Liver (tissue), 9 donors: ENCODE measurements around the gene ST3GAL3. TPM values are rescaled to one million over a fixed set of nuclear protein-coding genes. Genes with fewer than 3 reads are reported as not detected.
"Not testable (repeated sequence)": the region's sequence is repeated elsewhere in the genome, so short reads cannot be mapped to it uniquely, and the experiment has no call there.

Source experiments
- DNase-seq: peaks from one replicate; pipeline ENCODE4 v3.0.0-alpha.2; 2017; ENCODE audit warnings: low spot score
- H3K27ac ChIP-seq, 2 donors: one replicate each; pipeline ENCODE4 v1.7.0; 2013; ENCODE audit warnings: inconsistent platforms in 2 of 2, low read length in 2 of 2, control low read depth in 1 of 2, low read depth in 1 of 2, mild to moderate bottlenecking in 1 of 2
- H3K27me3 ChIP-seq, 4 donors: one replicate each; pipeline versions ENCODE4 v1.6.1 to v1.7.0; 2013; ENCODE audit warnings: low read length in 3 of 4, inconsistent platforms in 1 of 4, mild to moderate bottlenecking in 1 of 4, moderate library complexity in 1 of 4; ENCODE audit not compliant: control insufficient read depth in 4 of 4, insufficient read depth in 4 of 4
- H3K36me3 ChIP-seq, 4 donors: one replicate each; pipeline versions ENCODE4 v1.6.1 to v1.7.0; 2013; ENCODE audit warnings: low read length in 3 of 4, mild to moderate bottlenecking in 3 of 4, low read depth in 1 of 4, moderate library complexity in 1 of 4; ENCODE audit not compliant: control insufficient read depth in 4 of 4, insufficient read depth in 3 of 4
- H3K4me1 ChIP-seq, 4 donors: one replicate each; pipeline versions ENCODE4 v1.6.1 to v1.7.0; 2013; ENCODE audit warnings: low read length in 3 of 4, mild to moderate bottlenecking in 3 of 4, moderate library complexity in 1 of 4; ENCODE audit not compliant: control insufficient read depth in 4 of 4, insufficient read depth in 4 of 4
- H3K4me3 ChIP-seq, 3 donors: one replicate each; pipeline versions ENCODE4 v1.6.1 to v1.7.0; 2013; ENCODE audit warnings: low read length in 3 of 3, control low read depth in 1 of 3, low read depth in 1 of 3, mild to moderate bottlenecking in 1 of 3
- H3K9ac ChIP-seq, 2 donors: one replicate each; pipeline ENCODE4 v1.7.0; 2013; ENCODE audit warnings: low read length in 2 of 2, mild to moderate bottlenecking in 2 of 2, moderate library complexity in 2 of 2, control low read depth in 1 of 2, low read depth in 1 of 2
- H3K9me3 ChIP-seq, 4 donors: one replicate each; pipeline versions ENCODE4 v1.6.1 to v1.7.0; 2013; ENCODE audit warnings: low read length in 3 of 4; ENCODE audit not compliant: control insufficient read depth in 4 of 4
- EGR1 ChIP-seq, 2 donors: IDR thresholded peaks; 2 replicates each; pipeline ENCODE4 v1.6.1; 2016 to 2018; ENCODE audit warnings: antibody characterized with exemption in 2 of 2, low read depth in 2 of 2
- FOXA1 ChIP-seq: IDR thresholded peaks from 2 replicates; pipeline ENCODE4 v1.6.1; 2016; ENCODE audit warnings: antibody characterized with exemption
- FOXA2 ChIP-seq: IDR thresholded peaks from 2 replicates; pipeline ENCODE4 v1.6.1; 2016; ENCODE audit warnings: antibody characterized with exemption
- GABPA ChIP-seq, 2 donors: IDR thresholded peaks in 1 of 2; conservative IDR thresholded peaks in 1 of 2; 2 replicates each; pipeline ENCODE4 v1.6.1; 2016; ENCODE audit warnings: antibody characterized with exemption in 2 of 2, mild to moderate bottlenecking in 1 of 2, moderate library complexity in 1 of 2
- HNF4A ChIP-seq, 2 donors: conservative IDR thresholded peaks; 2 replicates each; pipeline ENCODE4 v1.6.1; 2016; ENCODE audit warnings: antibody characterized with exemption in 2 of 2, mild to moderate bottlenecking in 2 of 2
- HNF4G ChIP-seq: IDR thresholded peaks from 2 replicates; pipeline ENCODE4 v1.6.1; 2016; ENCODE audit warnings: antibody characterized with exemption
- JUND ChIP-seq, 2 donors: IDR thresholded peaks; 2 replicates each; pipeline ENCODE4 v1.6.1; 2016; ENCODE audit warnings: antibody characterized with exemption in 2 of 2
- NR2F2 ChIP-seq: IDR thresholded peaks from 2 replicates; pipeline ENCODE4 v1.6.1; 2016; ENCODE audit warnings: antibody characterized with exemption
- RAD21 ChIP-seq, 2 donors: IDR thresholded peaks; 2 replicates each; pipeline ENCODE4 v1.6.1; 2016; ENCODE audit warnings: antibody characterized with exemption in 2 of 2, mild to moderate bottlenecking in 2 of 2
- RXRA ChIP-seq, 2 donors: IDR thresholded peaks; 2 replicates each; pipeline ENCODE4 v1.6.1; 2017 to 2018; ENCODE audit warnings: antibody characterized with exemption in 2 of 2, mild to moderate bottlenecking in 1 of 2
- SP1 ChIP-seq: IDR thresholded peaks from 2 replicates; pipeline ENCODE4 v1.6.1; 2018; ENCODE audit warnings: antibody characterized with exemption, mild to moderate bottlenecking
- TAF1 ChIP-seq: conservative IDR thresholded peaks from 2 replicates; pipeline ENCODE4 v1.6.1; 2016; ENCODE audit warnings: antibody characterized with exemption, mild to moderate bottlenecking
- YY1 ChIP-seq: IDR thresholded peaks from 2 replicates; pipeline ENCODE4 v1.6.1; 2016; ENCODE audit warnings: antibody characterized with exemption, mild to moderate bottlenecking
- WGBS: extraction: QIAGEN DNeasy Blood & Tissue Kit; methylation state at CpG from one replicate; pipeline ENCODE4 v1.1.7; 2013; 5-methylcytosine and 5-hydroxymethylcytosine counted together
- polyA plus RNA-seq, 2 donors: library from polyadenylated mRNA; stranded (reverse) in 1 of 2; unstranded in 1 of 2; fragments of 200-250 nt in 1 of 2; fragments of >200 nt in 1 of 2; fragmentation: Nextera tagmentation in 1 of 2; extraction: Ambion mirVana in 1 of 2; gene quantifications; one replicate each; pipeline versions ENCODE4 v1.2.1 to v1.2.3, GENCODE V29; 2013 to 2015
- total RNA-seq, 2 donors: library from RNA; depleted of rRNA; stranded (reverse); fragments of >200 nt; gene quantifications; one replicate each; pipeline ENCODE4 v1.2.3, GENCODE V29; 2014
- TF ChIP-seq, protein P1 (sequence below): IDR thresholded peaks from 2 replicates; pipeline ENCODE4 v1.6.1; 2016; ENCODE audit warnings: antibody characterized with exemption
- TF ChIP-seq, protein P2 (sequence below): fragments of 150-350 bp; IDR thresholded peaks from 2 replicates; pipeline ENCODE4 v1.5.1; 2017; ENCODE audit warnings: improper control_type of control experiment, low read depth, low read length; ENCODE audit not compliant: missing input control
- TF ChIP-seq, protein P3 (sequence below): IDR thresholded peaks from 2 replicates; pipeline ENCODE4 v1.6.1; 2016; ENCODE audit warnings: antibody characterized with exemption
- TF ChIP-seq, protein P4 (sequence below): IDR thresholded peaks from 2 replicates; pipeline ENCODE4 v1.6.1; 2016; ENCODE audit warnings: antibody characterized with exemption
- TF ChIP-seq, protein P5 (sequence below): IDR thresholded peaks from 2 replicates; pipeline ENCODE4 v1.6.1; 2016; ENCODE audit warnings: antibody characterized with exemption, mild to moderate bottlenecking
- donor health status: healthy.
- donor health status: healthy.
- donor health status: healthy.
- donor health status: healthy.
- donor health status: healthy.

The ST3GAL3 gene
- total and polyA plus RNA-seq, 4 donors: 4.9 to 11.4 (median 8.1) TPM

DNA sequence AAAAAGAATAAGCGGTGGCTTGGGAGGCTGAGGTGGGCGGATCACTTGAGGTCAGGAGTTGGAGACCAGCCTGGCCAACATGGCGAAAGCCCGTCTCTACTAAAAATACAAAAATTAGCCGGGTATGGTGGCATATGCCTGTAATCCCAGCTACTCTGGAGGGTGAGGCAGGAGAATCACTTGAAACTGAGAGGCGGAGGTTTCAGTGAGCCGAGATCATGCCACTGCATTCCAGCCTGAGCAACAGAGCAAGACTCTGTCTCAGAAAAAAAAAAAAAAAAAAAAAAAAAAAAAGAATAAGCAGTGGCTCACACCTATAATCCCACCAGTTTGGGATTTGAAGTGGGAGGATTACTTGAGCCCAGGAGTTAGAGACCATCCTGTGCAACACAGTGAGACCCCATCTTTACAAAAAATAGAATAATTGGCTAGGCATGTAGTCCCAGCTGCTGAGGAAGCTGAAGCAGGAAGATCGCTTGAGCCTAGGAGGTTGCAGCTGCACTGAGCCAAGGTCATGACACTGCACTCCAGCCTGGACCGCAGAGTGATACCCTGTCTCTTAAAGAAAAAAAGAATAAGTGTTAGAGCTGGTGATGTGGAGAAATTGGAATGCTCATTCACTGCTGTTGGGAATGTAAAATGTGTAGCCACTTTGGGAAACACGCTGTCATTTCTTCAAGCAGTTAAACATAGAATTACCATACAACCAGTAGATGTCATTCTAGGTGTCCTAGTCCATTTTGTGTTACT, 12.5 kb downstream of the ST3GAL3 start:
- 89% methylated on average over 10 of the region's 10 CpGs for WGBS
- H3K9me3 ChIP-seq: not testable (repeated sequence)

DNA sequence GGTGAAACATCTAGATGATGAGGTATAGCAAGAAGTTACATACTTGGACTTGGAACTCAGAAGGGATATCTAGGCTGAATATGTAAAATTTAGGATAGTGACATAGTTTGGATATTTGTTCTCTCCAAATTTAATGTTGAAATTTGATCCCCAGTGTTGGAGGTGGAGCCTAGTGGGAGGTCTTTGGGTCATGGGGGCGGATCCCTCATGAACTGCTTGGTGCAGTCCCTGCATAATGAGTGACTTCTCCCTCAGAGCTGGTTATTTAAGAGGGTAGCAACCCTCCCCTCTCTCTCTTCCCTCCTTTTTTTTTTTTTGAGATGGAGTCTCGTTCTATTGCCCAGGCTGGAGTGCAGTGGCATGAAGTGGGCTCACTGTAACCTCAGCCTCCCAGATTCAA, 15.5 kb downstream of the ST3GAL3 start:
- Histone ChIP-seq H3K36me3 (no peaks in the 10 kb centered on the region), H3K4me1 (no peaks in the 10 kb centered on the region), H3K9ac (no peak overlapping the region), H3K27ac (no peak overlapping the region), H3K27me3 (no peaks in the 10 kb centered on the region), H3K4me3 (no peak overlapping the region), H3K9me3 (no peaks in the 10 kb centered on the region)
- no peak for DNase-seq
- TF ChIP-seq, protein P1, sequence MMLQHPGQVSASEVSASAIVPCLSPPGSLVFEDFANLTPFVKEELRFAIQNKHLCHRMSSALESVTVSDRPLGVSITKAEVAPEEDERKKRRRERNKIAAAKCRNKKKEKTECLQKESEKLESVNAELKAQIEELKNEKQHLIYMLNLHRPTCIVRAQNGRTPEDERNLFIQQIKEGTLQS: no peak
- TF ChIP-seq TAF1 (no peak), RAD21 (IDR thresholded peaks at IDR 0.05) (no peak), GABPA (IDR thresholded peaks at IDR 0.05 in 1 of 2, conservative IDR thresholded peaks at IDR 0.05 in 1 of 2) (no peak), YY1 (no peak), NR2F2 (no peak), SP1 (no peak), EGR1 (IDR thresholded peaks at IDR 0.05; ENCODE audit: low read depth in 2 of 2) (no peak), JUND (IDR thresholded peaks at IDR 0.05) (no peak), FOXA2 (no peak), HNF4A (conservative IDR thresholded peaks at IDR 0.05) (no peak), FOXA1 (no peak), RXRA (IDR thresholded peaks at IDR 0.05) (no peak), HNF4G (no peak)
- TF ChIP-seq, protein P2, sequence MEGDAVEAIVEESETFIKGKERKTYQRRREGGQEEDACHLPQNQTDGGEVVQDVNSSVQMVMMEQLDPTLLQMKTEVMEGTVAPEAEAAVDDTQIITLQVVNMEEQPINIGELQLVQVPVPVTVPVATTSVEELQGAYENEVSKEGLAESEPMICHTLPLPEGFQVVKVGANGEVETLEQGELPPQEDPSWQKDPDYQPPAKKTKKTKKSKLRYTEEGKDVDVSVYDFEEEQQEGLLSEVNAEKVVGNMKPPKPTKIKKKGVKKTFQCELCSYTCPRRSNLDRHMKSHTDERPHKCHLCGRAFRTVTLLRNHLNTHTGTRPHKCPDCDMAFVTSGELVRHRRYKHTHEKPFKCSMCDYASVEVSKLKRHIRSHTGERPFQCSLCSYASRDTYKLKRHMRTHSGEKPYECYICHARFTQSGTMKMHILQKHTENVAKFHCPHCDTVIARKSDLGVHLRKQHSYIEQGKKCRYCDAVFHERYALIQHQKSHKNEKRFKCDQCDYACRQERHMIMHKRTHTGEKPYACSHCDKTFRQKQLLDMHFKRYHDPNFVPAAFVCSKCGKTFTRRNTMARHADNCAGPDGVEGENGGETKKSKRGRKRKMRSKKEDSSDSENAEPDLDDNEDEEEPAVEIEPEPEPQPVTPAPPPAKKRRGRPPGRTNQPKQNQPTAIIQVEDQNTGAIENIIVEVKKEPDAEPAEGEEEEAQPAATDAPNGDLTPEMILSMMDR: no peak
- TF ChIP-seq, protein P3, sequence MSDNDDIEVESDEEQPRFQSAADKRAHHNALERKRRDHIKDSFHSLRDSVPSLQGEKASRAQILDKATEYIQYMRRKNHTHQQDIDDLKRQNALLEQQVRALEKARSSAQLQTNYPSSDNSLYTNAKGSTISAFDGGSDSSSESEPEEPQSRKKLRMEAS: no peak
- TF ChIP-seq, protein P4, sequence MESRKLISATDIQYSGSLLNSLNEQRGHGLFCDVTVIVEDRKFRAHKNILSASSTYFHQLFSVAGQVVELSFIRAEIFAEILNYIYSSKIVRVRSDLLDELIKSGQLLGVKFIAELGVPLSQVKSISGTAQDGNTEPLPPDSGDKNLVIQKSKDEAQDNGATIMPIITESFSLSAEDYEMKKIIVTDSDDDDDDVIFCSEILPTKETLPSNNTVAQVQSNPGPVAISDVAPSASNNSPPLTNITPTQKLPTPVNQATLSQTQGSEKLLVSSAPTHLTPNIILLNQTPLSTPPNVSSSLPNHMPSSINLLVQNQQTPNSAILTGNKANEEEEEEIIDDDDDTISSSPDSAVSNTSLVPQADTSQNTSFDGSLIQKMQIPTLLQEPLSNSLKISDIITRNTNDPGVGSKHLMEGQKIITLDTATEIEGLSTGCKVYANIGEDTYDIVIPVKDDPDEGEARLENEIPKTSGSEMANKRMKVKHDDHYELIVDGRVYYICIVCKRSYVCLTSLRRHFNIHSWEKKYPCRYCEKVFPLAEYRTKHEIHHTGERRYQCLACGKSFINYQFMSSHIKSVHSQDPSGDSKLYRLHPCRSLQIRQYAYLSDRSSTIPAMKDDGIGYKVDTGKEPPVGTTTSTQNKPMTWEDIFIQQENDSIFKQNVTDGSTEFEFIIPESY: no peak
- TF ChIP-seq, protein P5, sequence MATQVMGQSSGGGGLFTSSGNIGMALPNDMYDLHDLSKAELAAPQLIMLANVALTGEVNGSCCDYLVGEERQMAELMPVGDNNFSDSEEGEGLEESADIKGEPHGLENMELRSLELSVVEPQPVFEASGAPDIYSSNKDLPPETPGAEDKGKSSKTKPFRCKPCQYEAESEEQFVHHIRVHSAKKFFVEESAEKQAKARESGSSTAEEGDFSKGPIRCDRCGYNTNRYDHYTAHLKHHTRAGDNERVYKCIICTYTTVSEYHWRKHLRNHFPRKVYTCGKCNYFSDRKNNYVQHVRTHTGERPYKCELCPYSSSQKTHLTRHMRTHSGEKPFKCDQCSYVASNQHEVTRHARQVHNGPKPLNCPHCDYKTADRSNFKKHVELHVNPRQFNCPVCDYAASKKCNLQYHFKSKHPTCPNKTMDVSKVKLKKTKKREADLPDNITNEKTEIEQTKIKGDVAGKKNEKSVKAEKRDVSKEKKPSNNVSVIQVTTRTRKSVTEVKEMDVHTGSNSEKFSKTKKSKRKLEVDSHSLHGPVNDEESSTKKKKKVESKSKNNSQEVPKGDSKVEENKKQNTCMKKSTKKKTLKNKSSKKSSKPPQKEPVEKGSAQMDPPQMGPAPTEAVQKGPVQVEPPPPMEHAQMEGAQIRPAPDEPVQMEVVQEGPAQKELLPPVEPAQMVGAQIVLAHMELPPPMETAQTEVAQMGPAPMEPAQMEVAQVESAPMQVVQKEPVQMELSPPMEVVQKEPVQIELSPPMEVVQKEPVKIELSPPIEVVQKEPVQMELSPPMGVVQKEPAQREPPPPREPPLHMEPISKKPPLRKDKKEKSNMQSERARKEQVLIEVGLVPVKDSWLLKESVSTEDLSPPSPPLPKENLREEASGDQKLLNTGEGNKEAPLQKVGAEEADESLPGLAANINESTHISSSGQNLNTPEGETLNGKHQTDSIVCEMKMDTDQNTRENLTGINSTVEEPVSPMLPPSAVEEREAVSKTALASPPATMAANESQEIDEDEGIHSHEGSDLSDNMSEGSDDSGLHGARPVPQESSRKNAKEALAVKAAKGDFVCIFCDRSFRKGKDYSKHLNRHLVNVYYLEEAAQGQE: no peak
- WGBS: 100% methylated on average over 2 of the region's 2 CpGs

More for the DNA sequence above, 12.5 kb downstream of the ST3GAL3 start:
- H3K27ac ChIP-seq, DNase-seq, H3K4me3 ChIP-seq, H3K27me3 ChIP-seq, H3K4me1 ChIP-seq, H3K36me3 ChIP-seq, H3K9ac ChIP-seq: not testable (repeated sequence)
- peak; percentile 29 for TF ChIP-seq NR2F2
